Spleen (tissue), 11 donors: ENCODE results near the gene ZNF385D. TPM values are rescaled to one million over a fixed set of nuclear protein-coding genes. Genes with fewer than 3 reads are reported as not detected.

Source experiments
- DNase-seq: peaks from one replicate; pipeline ENCODE4 v3.0.0-alpha.2; 2020
- H3K27ac ChIP-seq, 8 donors: fragments of 200-600 bp; sonication (generic) in 7 of 8; 1 replicate in 4 of 8; 2 replicates in 4 of 8; pipeline versions ENCODE4 v1.5.0 to v1.8.0; 2016 to 2021; ENCODE audit warnings: inconsistent platforms in 4 of 8, mild to moderate bottlenecking in 4 of 8, moderate library complexity in 1 of 8
- H3K27me3 ChIP-seq, 7 donors: fragments of 200-600 bp; sonication (generic) in 6 of 7; replicated peaks in 1 of 7; 1 replicate in 4 of 7; 2 replicates in 3 of 7; pipeline versions ENCODE4 v1.5.0 to v1.8.0; 2016 to 2021; ENCODE audit warnings: inconsistent platforms in 3 of 7, mild to moderate bottlenecking in 1 of 7
- H3K36me3 ChIP-seq, 6 donors: fragments of 200-600 bp; sonication (generic) in 5 of 6; 1 replicate in 4 of 6; 2 replicates in 2 of 6; pipeline versions ENCODE4 v1.5.0 to v1.8.0; 2016 to 2021; ENCODE audit warnings: inconsistent platforms in 2 of 6
- H3K4me1 ChIP-seq, 6 donors: fragments of 200-600 bp; sonication (generic) in 5 of 6; 1 replicate in 3 of 6; 2 replicates in 3 of 6; pipeline versions ENCODE4 v1.5.0 to v1.8.0; 2016 to 2021; ENCODE audit warnings: inconsistent platforms in 3 of 6
- H3K4me3 ChIP-seq, 8 donors: fragments of 200-600 bp; sonication (generic) in 7 of 8; 1 replicate in 4 of 8; 2 replicates in 4 of 8; pipeline versions ENCODE4 v1.5.0 to v1.8.0; 2016 to 2021; ENCODE audit warnings: inconsistent platforms in 4 of 8, mild to moderate bottlenecking in 4 of 8, moderate library complexity in 2 of 8
- H3K9me3 ChIP-seq, 8 donors: fragments of 200-600 bp; sonication (generic) in 7 of 8; 1 replicate in 4 of 8; 2 replicates in 4 of 8; pipeline versions ENCODE4 v1.5.0 to v1.8.0; 2016 to 2021; ENCODE audit warnings: inconsistent platforms in 4 of 8
- POLR2A ChIP-seq, 3 donors: fragments of 450-650 bp; IDR thresholded peaks; one replicate each; pipeline ENCODE4 v1.5.1; 2017; ENCODE audit warnings: antibody characterized with exemption in 3 of 3, mild to moderate bottlenecking in 1 of 3
- POLR2AphosphoS5 ChIP-seq, 3 donors: sonication (generic); formaldehyde crosslinking; IDR thresholded peaks; one replicate each; pipeline ENCODE4 v1.5.1; 2017; ENCODE audit warnings: antibody characterized with exemption in 3 of 3
- WGBS, 5 donors: extraction: QIAGEN DNeasy Blood & Tissue Kit in 3 of 5; methylation state at CpG; one replicate each; pipeline versions ENCODE4 v1.1.5 to v1.1.7; 2013 to 2018; 5-methylcytosine and 5-hydroxymethylcytosine counted together
- intact Hi-C: fragments of 100-400 bp; cut with DNase I; formaldehyde crosslinking; loops from one replicate; pipeline ENCODE4 v1.15.0; 2023; ENCODE audit warnings: low total_unique reads
- polyA plus RNA-seq, 3 donors: library from polyadenylated mRNA; stranded (reverse); fragments of 200-250 nt; gene quantifications; one replicate each; pipeline ENCODE4 v1.2.1, GENCODE V29; 2013
- total RNA-seq, 7 donors: library from RNA; depleted of rRNA in 3 of 7; stranded (reverse); fragments of >200 nt in 3 of 7; fragmentation: NEBNext Ultra II Directional in 4 of 7; extraction: Animal tissue kit (Norgen Biotek cat#: 25700) in 4 of 7; gene quantifications; one replicate each; pipeline versions ENCODE4 v1.1.0 to v1.2.1, GENCODE V29; 2016 to 2021
- TF ChIP-seq, protein P1 (sequence below), 11 experiments: fragments of 200-600 bp in 7 of 11; fragments of 450-650 bp in 4 of 11; sonication (generic) in 4 of 11; IDR thresholded peaks in 8 of 11; conservative IDR thresholded peaks in 3 of 11; 1 replicate in 7 of 11; 2 replicates in 4 of 11; pipeline versions ENCODE4 v1.4.0 to v1.8.0; 2016 to 2021; ENCODE audit warnings: antibody characterized with exemption in 11 of 11, inconsistent platforms in 4 of 11, mild to moderate bottlenecking in 1 of 11
- donor health status: healthy with polysubstance abuse.
- donor health status: DM: no; HTN: no; CAD: no; lungs with moderate emphysema.
- donor health status: DM: no; HTN: no; CAD: no.
- donor health status: Bipolar disorder and iron deficiency.
- donor health status: healthy.
- donor health status: DM: no; HTN: no; CAD: no.
- donor health status: DM: yes; HTN: yes; CAD: no.

Gene ZNF385D
- total and polyA plus RNA-seq, 10 donors, result 0.05 to 3.2 (median 0.70) TPM

DNA sequence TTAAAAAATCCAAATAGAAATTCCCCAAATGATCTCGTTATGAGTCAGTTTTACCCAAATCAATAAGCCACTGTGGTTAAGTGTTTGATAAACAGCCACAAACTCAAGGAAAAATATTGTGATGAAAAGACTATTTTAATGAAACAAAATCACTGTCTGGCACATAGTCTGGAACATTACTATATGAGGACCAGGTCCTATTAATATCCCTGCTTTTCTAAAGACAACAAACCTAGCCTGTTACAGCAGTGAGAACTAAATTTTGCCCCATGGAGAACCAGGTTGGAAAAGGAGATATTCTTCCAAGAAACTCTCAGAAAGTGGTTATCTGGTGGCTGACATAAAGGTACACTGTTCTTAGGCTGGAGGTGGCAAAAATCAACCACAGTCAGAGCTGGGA is 27.7 kb upstream of the ZNF385D start:
- H3K4me3 ChIP-seq, result no peak overlapping the region
- H3K9me3 ChIP-seq, result peaks cover 0 to 14% (median 0%) of the 10 kb centered on the region in 8 donors
- no peak overlapping the region for H3K27ac ChIP-seq
- WGBS, 5 donors, result 80 to 87% (median 83%) methylated on average over 1 of the region's 1 CpG
- intact Hi-C loops, result no loop called here
- H3K36me3 ChIP-seq, result no peaks in the 10 kb centered on the region
- TF ChIP-seq POLR2AphosphoS5 (IDR thresholded peaks at IDR 0.05), result no peak
- no peak for TF ChIP-seq POLR2A (IDR thresholded peaks at IDR 0.05)
- TF ChIP-seq, protein P1, sequence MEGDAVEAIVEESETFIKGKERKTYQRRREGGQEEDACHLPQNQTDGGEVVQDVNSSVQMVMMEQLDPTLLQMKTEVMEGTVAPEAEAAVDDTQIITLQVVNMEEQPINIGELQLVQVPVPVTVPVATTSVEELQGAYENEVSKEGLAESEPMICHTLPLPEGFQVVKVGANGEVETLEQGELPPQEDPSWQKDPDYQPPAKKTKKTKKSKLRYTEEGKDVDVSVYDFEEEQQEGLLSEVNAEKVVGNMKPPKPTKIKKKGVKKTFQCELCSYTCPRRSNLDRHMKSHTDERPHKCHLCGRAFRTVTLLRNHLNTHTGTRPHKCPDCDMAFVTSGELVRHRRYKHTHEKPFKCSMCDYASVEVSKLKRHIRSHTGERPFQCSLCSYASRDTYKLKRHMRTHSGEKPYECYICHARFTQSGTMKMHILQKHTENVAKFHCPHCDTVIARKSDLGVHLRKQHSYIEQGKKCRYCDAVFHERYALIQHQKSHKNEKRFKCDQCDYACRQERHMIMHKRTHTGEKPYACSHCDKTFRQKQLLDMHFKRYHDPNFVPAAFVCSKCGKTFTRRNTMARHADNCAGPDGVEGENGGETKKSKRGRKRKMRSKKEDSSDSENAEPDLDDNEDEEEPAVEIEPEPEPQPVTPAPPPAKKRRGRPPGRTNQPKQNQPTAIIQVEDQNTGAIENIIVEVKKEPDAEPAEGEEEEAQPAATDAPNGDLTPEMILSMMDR (IDR thresholded peaks at IDR 0.05 in 8 of 11, conservative IDR thresholded peaks at IDR 0.05 in 3 of 11), result no peak
- H3K27me3 ChIP-seq, result no peaks in the 10 kb centered on the region
- H3K4me1 ChIP-seq, result peaks cover 0 to 4% (median 0%) of the 10 kb centered on the region in 6 donors
- DNase-seq, result no peak

DNA sequence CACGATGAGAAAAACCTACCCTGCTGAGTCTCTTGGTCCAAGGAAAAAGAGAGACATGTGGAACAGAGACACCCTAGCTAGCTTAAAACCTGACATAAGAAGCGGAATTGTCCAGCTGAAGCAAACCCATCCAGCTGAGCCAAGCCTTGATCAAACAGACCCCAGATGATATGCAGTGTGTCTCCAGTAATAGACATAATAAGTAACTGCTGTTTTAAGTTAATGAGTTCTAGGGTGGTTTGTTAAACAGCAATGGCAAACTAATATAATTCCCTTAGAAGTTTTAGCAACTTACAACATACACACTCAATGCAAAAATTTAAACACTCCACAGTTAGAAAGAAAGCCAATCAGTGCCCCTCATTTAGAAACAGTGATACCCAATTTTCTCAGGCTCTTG is 26.8 kb upstream of the ZNF385D start:
- no peaks in the 10 kb centered on the region for H3K27me3 ChIP-seq
- TF ChIP-seq, protein P1 (IDR thresholded peaks at IDR 0.05 in 8 of 11, conservative IDR thresholded peaks at IDR 0.05 in 3 of 11), result no peak
- TF ChIP-seq POLR2A (IDR thresholded peaks at IDR 0.05) (no peak), POLR2AphosphoS5 (IDR thresholded peaks at IDR 0.05) (no peak)
- H3K4me1 ChIP-seq, result no peaks in the 10 kb centered on the region
- no peak overlapping the region for H3K27ac ChIP-seq
- DNase-seq, result no peak
- 94 to 97% (median 95%) methylated on average over 2 of the region's 2 CpGs for WGBS, 5 donors
- no peak overlapping the region for H3K4me3 ChIP-seq
- intact Hi-C loops, result no loop called here
- peaks cover 0 to 14% (median 0%) of the 10 kb centered on the region in 8 donors for H3K9me3 ChIP-seq
- H3K36me3 ChIP-seq, result no peaks in the 10 kb centered on the region

DNA sequence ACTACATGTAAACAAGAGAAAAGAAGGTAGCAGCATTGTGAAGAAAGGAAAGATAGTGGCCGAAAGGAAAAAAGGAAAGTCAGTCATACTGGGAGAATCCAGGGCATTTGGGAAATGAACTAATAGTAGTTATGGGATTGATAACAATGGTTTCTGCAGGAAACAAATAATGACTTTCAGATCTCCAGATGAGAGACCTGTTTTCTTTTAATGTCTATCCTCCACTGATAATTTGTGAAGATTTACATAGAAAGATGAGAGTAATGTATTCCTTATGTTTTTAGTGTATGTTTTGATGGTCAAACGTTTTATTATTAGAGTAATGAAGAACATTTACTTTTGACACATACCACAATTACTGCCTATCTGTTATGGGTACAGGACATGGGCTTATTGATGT is 15.0 kb upstream of the ZNF385D start:
- DNase-seq, result no peak
- Histone ChIP-seq H3K9me3 (peaks cover 0 to 19% (median 4%) of the 10 kb centered on the region in 8 donors), H3K36me3 (no peaks in the 10 kb centered on the region), H3K4me1 (no peaks in the 10 kb centered on the region), H3K4me3 (no peak overlapping the region), H3K27me3 (no peaks in the 10 kb centered on the region), H3K27ac (no peak overlapping the region)
- intact Hi-C loops, result no loop called here
- TF ChIP-seq, protein P1 (IDR thresholded peaks at IDR 0.05 in 8 of 11, conservative IDR thresholded peaks at IDR 0.05 in 3 of 11), result no peak
- no peak for TF ChIP-seq POLR2A (IDR thresholded peaks at IDR 0.05)
- TF ChIP-seq POLR2AphosphoS5 (IDR thresholded peaks at IDR 0.05), result no peak
- 58 to 66% (median 61%) methylated on average over 2 of the region's 2 CpGs for WGBS, 5 donors

DNA sequence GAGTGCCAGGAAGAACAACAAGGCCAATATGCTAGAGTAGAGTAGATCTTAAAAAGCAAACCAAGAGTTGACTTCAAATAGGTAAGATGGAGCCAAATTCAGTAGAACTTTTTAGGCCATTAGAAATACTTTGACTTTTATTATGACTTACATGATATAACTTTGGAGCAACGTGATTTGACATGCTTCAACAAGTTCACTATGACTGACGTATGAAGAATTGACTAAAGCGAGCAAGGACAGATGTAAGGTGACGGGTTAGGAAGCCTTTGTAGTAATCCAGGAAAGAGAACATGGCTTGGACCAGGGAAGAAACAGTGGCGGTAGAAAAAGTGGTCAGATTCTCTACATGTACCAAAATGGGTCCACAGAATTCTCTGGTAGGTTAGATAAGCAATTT is 4.9 kb upstream of the ZNF385D start:
- WGBS, 5 donors, result 71 to 79% (median 74%) methylated on average over 5 of the region's 5 CpGs
- H3K27ac ChIP-seq, result no peak overlapping the region
- no peak overlapping the region for H3K4me3 ChIP-seq
- TF ChIP-seq POLR2A (IDR thresholded peaks at IDR 0.05), result no peak
- TF ChIP-seq, protein P1 (IDR thresholded peaks at IDR 0.05 in 8 of 11, conservative IDR thresholded peaks at IDR 0.05 in 3 of 11), result no peak
- TF ChIP-seq POLR2AphosphoS5 (IDR thresholded peaks at IDR 0.05), result no peak
- intact Hi-C loops, result no loop called here
- H3K27me3 ChIP-seq, result peaks cover 0 to 6% (median 0%) of the 10 kb centered on the region in 7 donors
- H3K9me3 ChIP-seq, result no peaks in the 10 kb centered on the region
- no peak for DNase-seq
- H3K4me1 ChIP-seq, result no peaks in the 10 kb centered on the region
- no peaks in the 10 kb centered on the region for H3K36me3 ChIP-seq
